Measurements from ENCODE around the gene ZMYM4.
"Not testable (repeated sequence)": the region's sequence is repeated elsewhere in the genome, so short reads cannot be mapped to it uniquely, and the experiment has no call there.

ZMYM4 gene
- 87.4 to 88.4 reads per million in 2 donors for total RNA-seq

GRCh38 chr1:35268282-35269200 is at the start of gene ZMYM4:
ZMYM4 (plus strand) TSS chr1:35268709; CDS start chr1:35269047, 338 bp downstream.
- DNase-seq, result peak; percentile 67

- DNase-seq, result no peak
These were observed 47.5 kb upstream of the ZMYM4 start for GRCh38 chr1:35220976-35221375.

- no peak for DNase-seq
These were observed 46.0 kb upstream of the ZMYM4 start for GRCh38 chr1:35222322-35223083.

- DNase-seq, result no peak
These were observed 45.4 kb upstream of the ZMYM4 start for GRCh38 chr1:35223084-35223630.

- no peak for DNase-seq
These were observed 42.0 kb upstream of the ZMYM4 start for GRCh38 chr1:35226546-35226945.

GRCh38 chr1:35229587-35230360 is 38.7 kb upstream of the ZMYM4 start:
- DNase-seq, result no peak

GRCh38 chr1:35231287-35231686 is 37.2 kb upstream of the ZMYM4 start:
- no peak for DNase-seq

- not testable (repeated sequence) for DNase-seq
These were observed 31.7 kb upstream of the ZMYM4 start for GRCh38 chr1:35236772-35237171.

GRCh38 chr1:35243691-35244090 is 24.8 kb upstream of the ZMYM4 start:
- DNase-seq, result no peak

- DNase-seq, result no peak
These were observed 21.3 kb upstream of the ZMYM4 start for GRCh38 chr1:35247256-35247655.

GRCh38 chr1:35253941-35254340 is 14.6 kb upstream of the ZMYM4 start:
- DNase-seq, result no peak

- DNase-seq, result no peak
These were observed 13.2 kb upstream of the ZMYM4 start for GRCh38 chr1:35255276-35255675.

- DNase-seq, result no peak
These were observed 8.9 kb upstream of the ZMYM4 start for GRCh38 chr1:35259561-35259960.

- no peak for DNase-seq
These were observed 6.9 kb upstream of the ZMYM4 start for GRCh38 chr1:35261412-35262120.

GRCh38 chr1:35264035-35264434 is 4.5 kb upstream of the ZMYM4 start:
- DNase-seq, result no peak

GRCh38 chr1:35264871-35265270 is 3.6 kb upstream of the ZMYM4 start:
- no peak for DNase-seq

- DNase-seq, result no peak
These were observed 2.2 kb upstream of the ZMYM4 start for GRCh38 chr1:35266306-35266705.

- DNase-seq, result no peak
These were observed 886 bp downstream of the ZMYM4 start for GRCh38 chr1:35269201-35269988.

GRCh38 chr1:35269989-35270289 is 1.4 kb downstream of the ZMYM4 start:
- DNase-seq, result no peak

GRCh38 chr1:35270836-35271235 is 2.3 kb downstream of the ZMYM4 start:
- no peak for DNase-seq

GRCh38 chr1:35274197-35274596 is 5.7 kb downstream of the ZMYM4 start:
- no peak for DNase-seq
